Panc1 (cell line): Measurements from ENCODE around the gene SLC25A30.

Experiments used
- POLR2AphosphoS5 ChIP-seq: IDR thresholded peaks from 2 replicates; pipeline ENCODE4 v1.6.1; 2012; ENCODE audit warnings: mild to moderate bottlenecking, low read depth, low read length, moderate library complexity
- TCF7L2 ChIP-seq: IDR thresholded peaks from 2 replicates; pipeline ENCODE4 v1.6.1; 2011; ENCODE audit warnings: mild to moderate bottlenecking, low read depth, low read length, inconsistent platforms
- TF ChIP-seq, protein P1 (sequence below): fragments of 450-650 bp; IDR thresholded peaks from 2 replicates; pipeline ENCODE4 v1.5.1; 2017; ENCODE audit warnings: mild to moderate bottlenecking
- TF ChIP-seq, protein P2 (sequence below), 2 experiments: IDR thresholded peaks; 2 replicates each; pipeline ENCODE4 v1.6.1; 2011 to 2012; ENCODE audit warnings: low read depth in 2 of 2, control low read depth in 1 of 2, low read length in 1 of 2, mild to moderate bottlenecking in 1 of 2, moderate library complexity in 1 of 2; ENCODE audit not compliant: insufficient read depth in 1 of 2

DNA sequence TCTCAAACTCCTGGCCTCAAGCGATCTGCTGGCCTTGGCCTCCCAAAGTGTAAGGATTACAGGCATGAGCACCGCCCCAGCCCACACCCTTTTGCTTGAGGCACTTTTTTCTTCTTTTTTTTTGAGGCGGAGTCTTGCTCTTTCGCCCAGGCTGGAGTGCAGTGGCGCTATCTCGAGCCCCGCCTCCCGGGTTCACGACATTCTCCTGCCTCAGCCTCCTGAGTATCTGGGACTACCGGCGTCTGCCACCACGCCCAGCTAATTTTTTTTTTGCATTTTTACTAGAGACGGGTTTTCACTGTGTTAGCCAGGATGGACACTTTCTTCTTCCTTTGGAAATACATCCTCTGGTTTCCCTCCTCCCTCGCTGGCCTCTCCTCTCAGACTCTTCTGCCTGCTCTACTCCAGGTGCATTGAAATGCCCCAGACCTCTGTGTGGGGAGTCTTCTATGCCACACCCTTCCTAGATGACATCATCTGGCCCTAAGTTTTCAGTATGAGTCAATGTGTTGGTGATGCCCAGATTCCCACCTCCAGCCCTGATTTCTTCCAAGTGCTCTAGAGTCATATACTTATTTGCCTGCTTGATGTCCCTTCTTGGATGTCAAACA lies 56.5 kb downstream of the SLC25A30 start:
- TF ChIP-seq, protein P1, sequence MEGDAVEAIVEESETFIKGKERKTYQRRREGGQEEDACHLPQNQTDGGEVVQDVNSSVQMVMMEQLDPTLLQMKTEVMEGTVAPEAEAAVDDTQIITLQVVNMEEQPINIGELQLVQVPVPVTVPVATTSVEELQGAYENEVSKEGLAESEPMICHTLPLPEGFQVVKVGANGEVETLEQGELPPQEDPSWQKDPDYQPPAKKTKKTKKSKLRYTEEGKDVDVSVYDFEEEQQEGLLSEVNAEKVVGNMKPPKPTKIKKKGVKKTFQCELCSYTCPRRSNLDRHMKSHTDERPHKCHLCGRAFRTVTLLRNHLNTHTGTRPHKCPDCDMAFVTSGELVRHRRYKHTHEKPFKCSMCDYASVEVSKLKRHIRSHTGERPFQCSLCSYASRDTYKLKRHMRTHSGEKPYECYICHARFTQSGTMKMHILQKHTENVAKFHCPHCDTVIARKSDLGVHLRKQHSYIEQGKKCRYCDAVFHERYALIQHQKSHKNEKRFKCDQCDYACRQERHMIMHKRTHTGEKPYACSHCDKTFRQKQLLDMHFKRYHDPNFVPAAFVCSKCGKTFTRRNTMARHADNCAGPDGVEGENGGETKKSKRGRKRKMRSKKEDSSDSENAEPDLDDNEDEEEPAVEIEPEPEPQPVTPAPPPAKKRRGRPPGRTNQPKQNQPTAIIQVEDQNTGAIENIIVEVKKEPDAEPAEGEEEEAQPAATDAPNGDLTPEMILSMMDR: no peak
- TF ChIP-seq TCF7L2 (no peak), POLR2AphosphoS5 (no peak)
- TF ChIP-seq, protein P2, sequence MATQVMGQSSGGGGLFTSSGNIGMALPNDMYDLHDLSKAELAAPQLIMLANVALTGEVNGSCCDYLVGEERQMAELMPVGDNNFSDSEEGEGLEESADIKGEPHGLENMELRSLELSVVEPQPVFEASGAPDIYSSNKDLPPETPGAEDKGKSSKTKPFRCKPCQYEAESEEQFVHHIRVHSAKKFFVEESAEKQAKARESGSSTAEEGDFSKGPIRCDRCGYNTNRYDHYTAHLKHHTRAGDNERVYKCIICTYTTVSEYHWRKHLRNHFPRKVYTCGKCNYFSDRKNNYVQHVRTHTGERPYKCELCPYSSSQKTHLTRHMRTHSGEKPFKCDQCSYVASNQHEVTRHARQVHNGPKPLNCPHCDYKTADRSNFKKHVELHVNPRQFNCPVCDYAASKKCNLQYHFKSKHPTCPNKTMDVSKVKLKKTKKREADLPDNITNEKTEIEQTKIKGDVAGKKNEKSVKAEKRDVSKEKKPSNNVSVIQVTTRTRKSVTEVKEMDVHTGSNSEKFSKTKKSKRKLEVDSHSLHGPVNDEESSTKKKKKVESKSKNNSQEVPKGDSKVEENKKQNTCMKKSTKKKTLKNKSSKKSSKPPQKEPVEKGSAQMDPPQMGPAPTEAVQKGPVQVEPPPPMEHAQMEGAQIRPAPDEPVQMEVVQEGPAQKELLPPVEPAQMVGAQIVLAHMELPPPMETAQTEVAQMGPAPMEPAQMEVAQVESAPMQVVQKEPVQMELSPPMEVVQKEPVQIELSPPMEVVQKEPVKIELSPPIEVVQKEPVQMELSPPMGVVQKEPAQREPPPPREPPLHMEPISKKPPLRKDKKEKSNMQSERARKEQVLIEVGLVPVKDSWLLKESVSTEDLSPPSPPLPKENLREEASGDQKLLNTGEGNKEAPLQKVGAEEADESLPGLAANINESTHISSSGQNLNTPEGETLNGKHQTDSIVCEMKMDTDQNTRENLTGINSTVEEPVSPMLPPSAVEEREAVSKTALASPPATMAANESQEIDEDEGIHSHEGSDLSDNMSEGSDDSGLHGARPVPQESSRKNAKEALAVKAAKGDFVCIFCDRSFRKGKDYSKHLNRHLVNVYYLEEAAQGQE (IDR thresholded peaks at IDR 0.05; ENCODE audit: insufficient read depth in 1 of 2, low read depth in 2 of 2, low read length in 1 of 2): no peak
